Body of pancreas (tissue), 4 donors: Measurements from ENCODE around the gene COG8. TPM values are rescaled to one million over a fixed set of nuclear protein-coding genes. Genes with fewer than 3 reads are reported as not detected.

Experiments used
- ATAC-seq: fragments of 150-250 bp; one replicate; pipeline ENCODE4 v1.9.1; 2016
- DNase-seq, 4 donors: peaks; one replicate each; pipeline ENCODE4 v3.0.0-alpha.2; 2019
- H3K27ac ChIP-seq, 4 donors: fragments of 200-600 bp; sonication (generic); 1 replicate in 3 of 4; 2 replicates in 1 of 4; pipeline versions ENCODE4 v1.5.1 to v1.6.1; 2016 to 2019; ENCODE audit warnings: mild to moderate bottlenecking in 1 of 4, mixed read lengths in 1 of 4, moderate library complexity in 1 of 4
- H3K27me3 ChIP-seq, 2 donors: fragments of 200-600 bp; sonication (generic); one replicate each; pipeline ENCODE4 v1.6.0; 2016; ENCODE audit warnings: mild to moderate bottlenecking in 1 of 2
- H3K36me3 ChIP-seq, 2 donors: fragments of 200-600 bp; sonication (generic); replicated peaks in 1 of 2; 2 replicates each; pipeline ENCODE4 v1.5.1; 2016; ENCODE audit warnings: low read depth in 2 of 2; ENCODE audit not compliant: insufficient read depth in 1 of 2
- H3K4me1 ChIP-seq: fragments of 200-600 bp; sonication (generic); one replicate; pipeline ENCODE4 v1.6.0; 2016
- H3K4me3 ChIP-seq, 2 donors: fragments of 200-600 bp; sonication (generic); 1 replicate in 1 of 2; 2 replicates in 1 of 2; pipeline ENCODE4 v1.5.1; 2016 to 2019
- H3K9me3 ChIP-seq, 3 donors: fragments of 200-600 bp; sonication (generic); 1 replicate in 2 of 3; 2 replicates in 1 of 3; pipeline ENCODE4 v1.5.1; 2016
- POLR2A ChIP-seq, 3 donors: fragments of 450-650 bp; IDR thresholded peaks; one replicate each; pipeline ENCODE4 v1.6.1; 2016; ENCODE audit warnings: antibody characterized with exemption in 3 of 3, mild to moderate bottlenecking in 2 of 3
- WGBS, 2 donors: methylation state at CpG; one replicate each; pipeline ENCODE4 v1.1.5; 2017; 5-methylcytosine and 5-hydroxymethylcytosine counted together
- intact Hi-C: fragments of 100-400 bp; cut with DNase I; formaldehyde crosslinking; loops from one replicate; pipeline ENCODE4 v1.15.1; 2023
- total RNA-seq, 2 donors: library from RNA; depleted of rRNA; stranded (reverse); fragments of >200 nt; gene quantifications; one replicate each; pipeline ENCODE4 v1.1.0, GENCODE V29; 2016
- TF ChIP-seq, protein P1 (sequence below), 7 experiments: fragments of 450-650 bp in 4 of 7; fragments of 200-600 bp in 3 of 7; sonication (generic) in 3 of 7; IDR thresholded peaks; one replicate each; pipeline ENCODE4 v1.5.1; 2016 to 2019; ENCODE audit warnings: antibody characterized with exemption in 7 of 7

Gene COG8
- total RNA-seq, 2 donors from 2014 or later: 39.4 to 46.8 TPM

DNA sequence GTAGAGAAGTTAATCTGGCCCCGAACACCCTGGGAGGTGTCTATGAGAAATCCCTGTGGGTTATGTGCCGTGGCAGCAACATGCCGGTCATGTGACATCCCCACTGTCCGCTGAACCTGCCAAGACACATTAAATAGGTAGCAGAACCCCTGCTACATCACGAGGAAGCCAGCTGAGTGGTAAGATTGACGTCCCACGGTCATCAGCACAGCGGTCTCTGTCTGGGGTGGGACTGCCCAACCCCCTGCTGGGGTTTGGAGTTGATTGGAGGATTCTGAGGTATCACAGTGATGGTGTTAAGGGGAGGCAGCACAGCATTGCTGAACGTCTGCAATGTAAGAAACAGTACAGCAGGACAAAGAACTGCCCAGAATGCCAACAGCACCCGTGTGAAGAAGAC lies 10.2 kb upstream of the COG8 start:
- ATAC-seq (no peak), DNase-seq (no peak)
- Histone ChIP-seq H3K4me3 (no peak overlapping the region), H3K27me3 (no peaks in the 10 kb centered on the region), H3K4me1 (peaks cover 38% of the 10 kb centered on the region), H3K36me3 (peaks cover 0 to 2% of the 10 kb centered on the region in 2 donors), H3K27ac (peak overlapping the region in 2 of 4 donors; percentile 77 to 81), H3K9me3 (no peaks in the 10 kb centered on the region)
- 39 to 54% methylated on average over 9 to 10 of the region's 10 CpGs for WGBS, 2 donors
- TF ChIP-seq, protein P1, sequence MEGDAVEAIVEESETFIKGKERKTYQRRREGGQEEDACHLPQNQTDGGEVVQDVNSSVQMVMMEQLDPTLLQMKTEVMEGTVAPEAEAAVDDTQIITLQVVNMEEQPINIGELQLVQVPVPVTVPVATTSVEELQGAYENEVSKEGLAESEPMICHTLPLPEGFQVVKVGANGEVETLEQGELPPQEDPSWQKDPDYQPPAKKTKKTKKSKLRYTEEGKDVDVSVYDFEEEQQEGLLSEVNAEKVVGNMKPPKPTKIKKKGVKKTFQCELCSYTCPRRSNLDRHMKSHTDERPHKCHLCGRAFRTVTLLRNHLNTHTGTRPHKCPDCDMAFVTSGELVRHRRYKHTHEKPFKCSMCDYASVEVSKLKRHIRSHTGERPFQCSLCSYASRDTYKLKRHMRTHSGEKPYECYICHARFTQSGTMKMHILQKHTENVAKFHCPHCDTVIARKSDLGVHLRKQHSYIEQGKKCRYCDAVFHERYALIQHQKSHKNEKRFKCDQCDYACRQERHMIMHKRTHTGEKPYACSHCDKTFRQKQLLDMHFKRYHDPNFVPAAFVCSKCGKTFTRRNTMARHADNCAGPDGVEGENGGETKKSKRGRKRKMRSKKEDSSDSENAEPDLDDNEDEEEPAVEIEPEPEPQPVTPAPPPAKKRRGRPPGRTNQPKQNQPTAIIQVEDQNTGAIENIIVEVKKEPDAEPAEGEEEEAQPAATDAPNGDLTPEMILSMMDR (IDR thresholded peaks at IDR 0.05): no peak
- TF ChIP-seq POLR2A (IDR thresholded peaks at IDR 0.05): no peak
- intact Hi-C loops: no loop called here

- H3K4me1 ChIP-seq: peaks cover 38% of the 10 kb centered on the region
- H3K36me3 ChIP-seq: peaks cover 0 to 2% of the 10 kb centered on the region in 2 donors
- intact Hi-C loops: no loop called here
- no peak overlapping the region for H3K27ac ChIP-seq
- H3K9me3 ChIP-seq: no peaks in the 10 kb centered on the region
- ATAC-seq (no peak), DNase-seq (no peak)
- no peak overlapping the region for H3K4me3 ChIP-seq
- TF ChIP-seq POLR2A (IDR thresholded peaks at IDR 0.05): no peak
- TF ChIP-seq, protein P1 (IDR thresholded peaks at IDR 0.05): no peak
- H3K27me3 ChIP-seq: no peaks in the 10 kb centered on the region
- 94 to 95% methylated on average over 5 to 6 of the region's 6 CpGs for WGBS, 2 donors
Measured at GRCh38 chr16:69348222-69348621, 8.9 kb upstream of the COG8 start.

DNA sequence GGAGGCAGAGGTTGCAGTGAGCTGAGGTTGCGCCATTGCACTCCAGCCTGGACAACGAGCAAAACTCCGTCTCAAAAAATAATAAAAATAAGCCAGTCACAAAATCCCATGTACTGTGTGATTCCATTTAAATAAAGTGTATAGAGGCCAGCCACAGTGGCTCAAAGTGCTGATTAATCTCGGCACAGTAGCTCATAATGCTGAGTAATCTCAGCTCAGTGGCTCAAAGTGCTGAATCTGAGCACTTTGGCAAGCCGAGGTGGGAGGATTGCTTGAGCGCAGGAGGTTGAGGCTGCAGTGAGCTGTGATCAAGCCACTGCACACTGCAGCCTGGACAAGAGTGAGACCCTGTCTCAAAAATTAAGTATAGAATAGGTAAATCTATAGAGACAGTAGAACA lies 7.3 kb upstream of the COG8 start:
- TF ChIP-seq POLR2A (IDR thresholded peaks at IDR 0.05): no peak
- TF ChIP-seq, protein P1 (IDR thresholded peaks at IDR 0.05): no peak
- Histone ChIP-seq H3K4me1 (peaks cover 27% of the 10 kb centered on the region), H3K27ac (no peak overlapping the region), H3K36me3 (peaks cover 0 to 5% of the 10 kb centered on the region in 2 donors), H3K4me3 (no peak overlapping the region), H3K9me3 (no peaks in the 10 kb centered on the region), H3K27me3 (no peaks in the 10 kb centered on the region)
- WGBS, 2 donors: 79 to 81% methylated on average over 6 of the region's 6 CpGs
- intact Hi-C loops: no loop called here
- ATAC-seq: no peak
- DNase-seq: no peak

DNA sequence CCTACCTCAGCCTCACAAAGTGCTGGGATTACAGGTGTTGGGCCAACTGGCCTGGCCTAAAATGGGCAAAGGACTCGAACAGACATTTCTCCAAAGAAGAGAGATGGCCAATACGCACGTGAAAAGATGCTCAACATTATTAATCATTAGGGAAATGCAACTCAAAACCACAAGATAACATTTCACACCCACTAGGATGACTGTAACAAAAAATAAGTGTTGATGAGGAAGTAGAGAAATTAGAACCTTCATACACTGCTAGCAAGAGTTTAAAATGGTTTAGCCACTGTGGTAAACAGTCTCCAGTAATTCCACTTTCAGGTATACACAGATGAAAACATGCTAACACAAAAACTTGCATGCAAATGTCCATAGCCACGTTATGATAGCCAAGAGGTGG lies 6.6 kb upstream of the COG8 start:
- 72 to 76% methylated on average over 4 of the region's 4 CpGs for WGBS, 2 donors
- Histone ChIP-seq H3K9me3 (no peaks in the 10 kb centered on the region), H3K4me1 (peaks cover 27% of the 10 kb centered on the region), H3K36me3 (peaks cover 0 to 6% of the 10 kb centered on the region in 2 donors), H3K4me3 (no peak overlapping the region), H3K27me3 (no peaks in the 10 kb centered on the region), H3K27ac (no peak overlapping the region)
- ATAC-seq (no peak), DNase-seq (no peak)
- TF ChIP-seq POLR2A (IDR thresholded peaks at IDR 0.05): no peak
- TF ChIP-seq, protein P1 (IDR thresholded peaks at IDR 0.05): no peak
- intact Hi-C loops: no loop called here

DNA sequence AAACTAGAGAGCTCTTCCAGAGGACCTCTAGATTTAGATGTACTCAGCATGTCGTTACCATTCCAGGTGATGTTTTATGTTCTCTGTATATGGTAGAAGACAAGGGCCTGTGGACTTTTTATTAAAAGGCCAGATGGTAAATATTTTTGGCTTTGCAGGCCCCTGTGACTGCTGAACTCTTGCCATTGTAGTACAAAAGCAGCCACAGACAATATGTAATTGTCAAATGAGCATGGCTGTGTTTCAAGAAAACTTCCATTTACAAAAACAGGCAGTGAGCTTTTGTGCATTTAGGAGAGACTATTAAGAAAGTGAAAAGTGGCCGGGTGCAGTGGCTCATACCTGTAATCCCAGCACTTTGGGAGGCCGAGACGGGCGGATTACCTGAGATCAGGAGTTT lies 4.8 kb upstream of the COG8 start:
- intact Hi-C loops: no loop called here
- ATAC-seq (no peak), DNase-seq (no peak)
- TF ChIP-seq POLR2A (IDR thresholded peaks at IDR 0.05): no peak
- TF ChIP-seq, protein P1 (IDR thresholded peaks at IDR 0.05): no peak
- 89 to 93% methylated on average over 5 of the region's 5 CpGs for WGBS, 2 donors
- no peak overlapping the region for H3K4me3 ChIP-seq
- H3K27ac ChIP-seq: no peak overlapping the region
- no peaks in the 10 kb centered on the region for H3K9me3 ChIP-seq
- peaks cover 0 to 6% of the 10 kb centered on the region in 2 donors for H3K36me3 ChIP-seq
- H3K27me3 ChIP-seq: no peaks in the 10 kb centered on the region
- peaks cover 26% of the 10 kb centered on the region for H3K4me1 ChIP-seq
